NCI-H748 (cell line): ENCODE data around the gene VIP.

Experiments used
- DNase-seq: peaks from one replicate; lab custom pipeline; 2025; ENCODE audit not compliant: unreplicated experiment; lab: John Stamatoyannopoulos, UW

The VIP gene

DNA sequence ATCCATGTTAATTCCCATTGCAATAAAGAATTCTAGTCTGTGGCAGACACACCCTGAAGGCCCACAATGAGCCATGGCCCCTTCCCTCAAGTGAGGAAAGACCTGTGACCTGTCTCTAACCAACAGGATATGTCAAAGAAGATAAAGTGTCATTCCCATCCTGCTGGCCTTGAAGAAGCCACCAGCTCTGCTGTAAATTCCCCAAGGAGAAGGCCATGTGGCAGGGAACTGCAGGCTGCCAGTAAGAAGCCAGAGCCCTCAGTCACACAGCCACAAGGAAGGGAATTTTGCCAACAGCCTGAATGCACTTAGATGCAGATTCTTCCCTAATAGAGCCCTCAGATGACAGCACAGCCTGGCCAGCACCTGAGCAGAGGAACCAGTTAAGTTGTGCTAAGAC, 24.8 kb downstream of the VIP start:
- no peak for DNase-seq

DNA sequence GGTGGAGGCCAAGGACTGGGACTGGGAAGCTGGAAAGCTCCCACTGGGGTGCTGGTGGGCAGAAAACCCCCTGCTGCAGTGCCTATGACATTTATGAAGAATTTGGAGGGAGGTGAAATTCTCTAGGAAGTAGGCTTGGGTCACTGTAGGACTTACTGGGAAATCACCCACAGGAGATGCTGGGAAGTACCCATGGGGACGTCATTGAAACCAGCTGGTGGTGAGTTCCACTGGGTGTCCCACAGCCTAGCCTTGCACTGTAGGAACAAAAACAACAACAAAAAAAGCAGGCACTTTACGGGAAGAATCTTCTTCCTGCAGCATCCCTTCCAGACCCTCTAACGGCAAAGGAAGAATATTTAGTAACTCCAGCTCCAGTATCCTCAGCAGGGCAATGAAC, 26.2 kb downstream of the VIP start:
- DNase-seq, result no peak

DNA sequence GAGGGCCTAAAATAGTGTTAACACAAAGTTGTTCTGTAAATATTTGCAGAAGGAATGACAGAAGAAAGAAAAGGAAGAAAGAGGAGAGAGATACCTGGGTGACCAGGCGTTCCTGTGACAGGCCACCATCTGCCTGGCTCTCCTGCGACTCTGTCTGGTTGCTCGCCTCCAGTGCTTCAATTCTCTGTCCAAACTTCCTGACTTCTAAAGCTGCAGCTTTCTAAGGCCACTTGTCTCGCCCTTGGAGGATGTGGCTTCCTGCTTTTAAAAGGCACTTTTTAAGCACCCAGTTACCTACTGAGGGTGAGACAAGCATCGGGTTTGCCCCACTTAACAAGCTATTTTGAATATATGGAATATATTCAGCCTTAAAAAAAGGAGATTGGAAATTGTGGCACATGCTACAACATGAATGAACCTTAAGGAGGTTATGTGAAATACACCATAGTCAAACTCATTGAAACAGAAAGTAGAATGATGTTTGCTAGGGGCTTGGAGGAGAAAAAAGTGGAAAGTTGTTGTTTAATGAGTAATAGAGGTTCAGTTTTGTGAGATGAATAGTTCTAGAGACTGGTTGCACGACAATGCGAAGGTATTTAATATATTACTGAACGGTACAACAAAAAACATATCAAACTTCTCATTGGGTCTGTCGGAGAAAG, 32.8 kb downstream of the VIP start:
- no peak for DNase-seq

DNA sequence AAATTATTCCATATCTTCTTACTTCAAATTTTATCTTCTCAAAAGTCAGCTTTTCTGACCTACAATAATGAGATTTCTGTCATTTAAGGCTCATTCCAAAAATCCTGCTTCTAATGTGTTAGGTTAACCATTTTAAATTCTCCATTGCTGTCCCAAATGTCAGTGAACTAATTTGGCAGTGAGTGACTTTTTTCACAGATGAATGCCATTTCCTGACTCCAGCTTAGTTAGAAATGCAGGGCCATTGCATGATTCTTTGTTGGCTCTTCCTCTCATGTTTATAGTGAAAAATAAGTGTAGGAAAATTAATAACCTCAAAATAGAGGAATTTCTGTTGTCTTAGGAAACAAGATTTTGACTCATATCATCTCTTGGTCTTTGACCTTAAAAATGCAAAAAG, 44.1 kb downstream of the VIP start:
- no peak for DNase-seq

DNA sequence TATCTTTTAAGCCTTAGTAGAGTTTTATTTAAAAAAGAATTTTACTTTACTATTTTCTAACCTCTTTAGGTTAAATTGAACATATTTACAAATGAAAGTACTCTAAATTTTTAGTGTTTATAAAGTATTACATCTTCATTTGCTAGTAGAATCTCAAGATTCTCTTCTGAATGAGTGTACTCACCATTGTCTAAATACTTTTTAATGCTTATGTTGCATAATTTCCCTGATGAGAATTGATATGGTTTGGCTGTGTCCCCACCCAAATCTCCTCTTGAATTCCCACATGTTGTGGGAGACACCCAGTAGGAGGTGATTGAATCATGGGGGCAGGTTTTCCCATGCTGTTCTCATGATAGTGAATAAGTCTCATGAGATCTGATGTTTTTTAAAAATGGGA, 53.6 kb downstream of the VIP start:
- no peak for DNase-seq
